OCI-LY7 (cell line): Measurements from ENCODE around the gene ZNF280D. TPM values are rescaled to one million over a fixed set of nuclear protein-coding genes. Genes with fewer than 3 reads are reported as not detected.

ENCODE experiments used
- BruUV-seq: library from RNA; stranded (reverse); fragments of 400-500 nt; replicated peaks from 2 replicates; lab custom pipeline; 2021; lab: Mats Ljungman, UMichigan
- CTCF ChIA-PET: fragments of 300-600 bp; sonication (Branson Sonifier 250); formaldehyde crosslinking; loops from one replicate; lab custom pipeline; 2022; ENCODE audit warnings: antibody characterized with exemption; ENCODE audit not compliant: unreplicated experiment; lab: Charles Lee
- POLR2A ChIA-PET: fragments of 300-600 bp; sonication (Branson Sonifier 250); formaldehyde crosslinking; loops from one replicate; lab custom pipeline; 2022; ENCODE audit warnings: antibody characterized with exemption; lab: Charles Lee
- DNase-seq: peaks from one replicate; pipeline ENCODE4 v3.0.0-alpha.2; 2015; ENCODE audit warnings: low spot score
- H2AFZ ChIP-seq: fragments of 200-600 bp; sonication (generic), shearing (Covaris generic); 2 replicates; pipeline ENCODE4 v1.6.1; 2014; ENCODE audit warnings: mild to moderate bottlenecking, antibody characterized with exemption, low read length, moderate library complexity
- H3K27ac ChIP-seq: fragments of 200-600 bp; sonication (generic); 2 replicates; pipeline ENCODE4 v1.5.1; 2014; ENCODE audit warnings: mixed run types, low read depth, mild to moderate bottlenecking, moderate library complexity, low read length, inconsistent platforms; ENCODE audit not compliant: poor library complexity, severe bottlenecking
- H3K36me3 ChIP-seq: fragments of 200-600 bp; sonication (generic); 2 replicates; pipeline ENCODE4 v1.6.1; 2014; ENCODE audit warnings: mild to moderate bottlenecking, antibody characterized with exemption, low read length, moderate library complexity, mixed read lengths; ENCODE audit not compliant: insufficient read depth
- H3K4me1 ChIP-seq: fragments of 200-600 bp; sonication (generic); 2 replicates; pipeline ENCODE4 v1.5.1; 2014; ENCODE audit warnings: mild to moderate bottlenecking, low read length; ENCODE audit not compliant: insufficient read depth, poor library complexity, severe bottlenecking
- H3K4me2 ChIP-seq: fragments of 200-600 bp; sonication (generic); 2 replicates; pipeline ENCODE4 v1.6.1; 2014; ENCODE audit warnings: mild to moderate bottlenecking, low read length
- H3K4me3 ChIP-seq: fragments of 200-600 bp; sonication (generic); 2 replicates; pipeline ENCODE4 v1.5.1; 2014; ENCODE audit warnings: mild to moderate bottlenecking, low read depth, low read length; ENCODE audit not compliant: poor library complexity, severe bottlenecking
- H3K79me2 ChIP-seq: fragments of 200-600 bp; sonication (generic); 2 replicates; pipeline ENCODE4 v1.6.1; 2016; ENCODE audit warnings: low read depth, mild to moderate bottlenecking, low read length, moderate library complexity, mixed read lengths; ENCODE audit not compliant: insufficient read depth
- H3K9me2 ChIP-seq: fragments of 200-600 bp; sonication (generic); 2 replicates; pipeline ENCODE4 v1.6.1; 2016; ENCODE audit warnings: mild to moderate bottlenecking, low read length, mixed read lengths; ENCODE audit not compliant: insufficient read depth
- H3K9me3 ChIP-seq: fragments of 200-600 bp; sonication (generic); 2 replicates; pipeline ENCODE4 v1.6.1; 2014; ENCODE audit warnings: mild to moderate bottlenecking, mixed run types, low read length, mixed read lengths
- H4K20me1 ChIP-seq: fragments of 200-600 bp; sonication (generic); 2 replicates; pipeline ENCODE4 v1.6.1; 2014; ENCODE audit warnings: mild to moderate bottlenecking, antibody characterized with exemption, low read length, moderate library complexity, mixed read lengths; ENCODE audit not compliant: insufficient read depth
- EZH2phosphoT487 ChIP-seq: fragments of 200-600 bp; sonication (generic); IDR thresholded peaks from 2 replicates; pipeline ENCODE4 v1.6.1; 2018; ENCODE audit warnings: low read depth, borderline replicate concordance, mild to moderate bottlenecking, mixed run types, antibody characterized with exemption, low read length, moderate library complexity, mixed read lengths
- intact Hi-C: fragments of 100-400 bp; cut with micrococcal nuclease; formaldehyde crosslinking; loops from one replicate; pipeline ENCODE4 v1.10.0; 2022; ENCODE audit not compliant: unreplicated experiment
- total RNA-seq, 2 experiments: library from RNA; depleted of rRNA in 1 of 2; stranded (reverse); fragments of >200 nt in 1 of 2; shearing (Covaris generic) in 1 of 2; gene quantifications; 2 replicates each; pipeline ENCODE4 v1.2.3, GENCODE V29; 2014 to 2022
- TF ChIP-seq, protein P1 (sequence below): fragments of 200-600 bp; sonication (generic); conservative IDR thresholded peaks from 2 replicates; pipeline ENCODE4 v1.5.1; 2014; ENCODE audit warnings: mild to moderate bottlenecking, antibody characterized with exemption, low read length, moderate library complexity, mixed read lengths

The ZNF280D gene
- total RNA-seq, 2 experiments from 2014 or later: 10.7 to 23.4 TPM

DNA sequence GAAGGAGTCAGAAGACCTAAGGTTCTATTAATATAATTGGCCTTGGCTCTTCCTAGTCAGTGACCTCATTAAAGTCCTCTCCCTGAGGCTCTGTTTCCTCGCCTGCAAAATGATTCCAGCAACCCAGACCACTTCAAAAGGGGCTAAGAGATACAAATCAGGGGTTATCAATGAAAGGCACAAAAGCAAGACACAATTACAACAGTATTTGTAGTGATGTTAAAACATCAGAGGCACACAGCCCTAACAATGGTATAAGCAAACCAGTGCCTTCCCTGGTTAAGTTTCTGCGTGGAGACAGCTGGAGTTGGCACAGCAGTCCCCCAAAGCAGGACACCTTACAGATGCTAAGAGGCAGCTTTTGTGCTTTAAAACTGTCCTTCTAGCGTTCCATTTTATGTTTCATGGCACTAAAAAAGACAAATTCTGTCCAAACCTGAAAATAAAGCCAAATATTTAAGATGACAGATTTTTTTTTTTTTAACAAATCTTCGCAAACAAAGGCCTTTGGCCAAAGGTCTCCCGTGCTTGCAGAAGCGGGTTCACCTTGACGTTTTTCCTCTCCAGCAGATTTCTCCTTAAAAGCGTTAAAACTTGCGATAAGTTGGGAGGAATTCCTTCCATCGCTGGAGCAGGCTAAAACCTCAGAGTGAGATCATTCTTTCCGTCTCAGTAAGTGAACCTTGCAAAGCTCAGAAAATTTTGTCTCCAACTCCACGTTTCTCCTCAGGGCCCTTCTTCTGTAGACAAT lies 999 bp downstream of the ZNF280D start:
- Histone ChIP-seq H4K20me1 (no peaks in the 10 kb centered on the region), H3K4me1 (peaks cover 26% of the 10 kb centered on the region), H3K9me2 (no peaks in the 10 kb centered on the region), H3K4me3 (peak overlapping the region; percentile 74), H3K4me2 (peak overlapping the region; percentile 77), H3K9me3 (peaks cover 12% of the 10 kb centered on the region; the same call in 1 of the 2 replicates), H3K79me2 (peaks cover 44% of the 10 kb centered on the region), H3K36me3 (peaks cover 14% of the 10 kb centered on the region), H3K27ac (peak overlapping the region; percentile 60), H2AFZ (peak overlapping the region; percentile 96)
- peak; percentile 31 for DNase-seq
- ChIA-PET POLR2A (interaction anchor here (0.6 to 1.7 kb wide), 7 partner anchors 9 to 199 kb away, joined by 3 to 5 read pairs (median 4); no protein-coding TSS in a partner anchor), CTCF (no interaction called here)
- BruUV-seq: TSS peak; percentile 62
- TF ChIP-seq EZH2phosphoT487: no peak
- TF ChIP-seq, protein P1, sequence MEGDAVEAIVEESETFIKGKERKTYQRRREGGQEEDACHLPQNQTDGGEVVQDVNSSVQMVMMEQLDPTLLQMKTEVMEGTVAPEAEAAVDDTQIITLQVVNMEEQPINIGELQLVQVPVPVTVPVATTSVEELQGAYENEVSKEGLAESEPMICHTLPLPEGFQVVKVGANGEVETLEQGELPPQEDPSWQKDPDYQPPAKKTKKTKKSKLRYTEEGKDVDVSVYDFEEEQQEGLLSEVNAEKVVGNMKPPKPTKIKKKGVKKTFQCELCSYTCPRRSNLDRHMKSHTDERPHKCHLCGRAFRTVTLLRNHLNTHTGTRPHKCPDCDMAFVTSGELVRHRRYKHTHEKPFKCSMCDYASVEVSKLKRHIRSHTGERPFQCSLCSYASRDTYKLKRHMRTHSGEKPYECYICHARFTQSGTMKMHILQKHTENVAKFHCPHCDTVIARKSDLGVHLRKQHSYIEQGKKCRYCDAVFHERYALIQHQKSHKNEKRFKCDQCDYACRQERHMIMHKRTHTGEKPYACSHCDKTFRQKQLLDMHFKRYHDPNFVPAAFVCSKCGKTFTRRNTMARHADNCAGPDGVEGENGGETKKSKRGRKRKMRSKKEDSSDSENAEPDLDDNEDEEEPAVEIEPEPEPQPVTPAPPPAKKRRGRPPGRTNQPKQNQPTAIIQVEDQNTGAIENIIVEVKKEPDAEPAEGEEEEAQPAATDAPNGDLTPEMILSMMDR: no peak
- intact Hi-C loops: loop anchor here (2.0 kb wide), 3 partner anchors 124 to 236 kb away; no protein-coding TSS in a partner anchor

DNA sequence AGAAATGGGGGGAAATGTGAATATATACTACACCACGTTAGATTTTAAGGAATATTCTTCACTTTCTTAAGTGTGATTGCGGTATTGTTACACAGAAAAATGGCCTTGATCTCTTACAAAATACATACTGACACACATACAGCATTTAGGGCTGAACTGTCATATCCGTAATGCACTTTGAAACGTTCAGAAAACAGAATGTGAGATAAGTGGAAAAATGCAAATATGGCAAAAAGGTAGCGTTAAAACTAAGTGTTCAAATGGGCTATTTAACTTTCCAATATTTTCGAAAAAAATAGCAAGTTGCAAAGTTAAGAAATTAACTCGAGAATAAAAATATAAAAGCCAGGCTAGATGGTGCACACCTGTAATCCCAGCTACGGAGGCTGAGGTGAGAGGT lies 1.8 kb downstream of the ZNF280D start:
- H2AFZ ChIP-seq: peak overlapping the region; percentile 96
- H3K36me3 ChIP-seq: peaks cover 20% of the 10 kb centered on the region
- no peak for DNase-seq
- no peaks in the 10 kb centered on the region for H4K20me1 ChIP-seq
- CTCF ChIA-PET: no interaction called here
- peak overlapping the region; percentile 74 for H3K4me3 ChIP-seq
- intact Hi-C loops: no loop called here
- H3K4me1 ChIP-seq: peaks cover 29% of the 10 kb centered on the region
- no peak for TF ChIP-seq EZH2phosphoT487
- TF ChIP-seq, protein P1: no peak
- H3K4me2 ChIP-seq: peak overlapping the region; percentile 77
- H3K9me3 ChIP-seq: peaks cover 12% of the 10 kb centered on the region; the same call in 1 of the 2 replicates
- H3K9me2 ChIP-seq: no peaks in the 10 kb centered on the region
- POLR2A ChIA-PET: interaction anchor here (0.6 to 1.3 kb wide), 4 partner anchors 10 to 1510 kb away, joined by 3 to 4 read pairs (median 3); no protein-coding TSS in a partner anchor
- no peak overlapping the region for H3K27ac ChIP-seq
- peaks cover 44% of the 10 kb centered on the region for H3K79me2 ChIP-seq
- BruUV-seq: no TSS peak
